Measurements from ENCODE around the gene MCC.

DNA sequence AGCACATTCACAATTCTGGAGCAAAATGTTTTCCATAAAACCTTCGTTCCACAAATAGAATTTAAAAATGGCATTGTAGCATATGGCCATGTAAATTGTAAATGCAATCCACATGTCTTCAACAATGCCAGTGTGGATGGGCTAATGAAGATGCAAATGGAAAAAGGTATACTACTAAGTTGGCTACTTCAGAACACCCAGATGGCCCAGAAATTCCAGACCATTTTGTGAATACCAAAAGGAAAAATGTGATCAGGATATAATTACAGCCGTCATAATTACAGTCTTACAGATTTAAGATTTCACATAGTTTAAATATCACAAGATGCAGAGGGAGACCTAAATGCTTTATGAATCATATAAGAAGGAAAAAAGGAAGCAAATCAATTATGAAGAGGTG is 170.6 kb downstream of the MCC start:
- TF ChIP-seq, protein P1, sequence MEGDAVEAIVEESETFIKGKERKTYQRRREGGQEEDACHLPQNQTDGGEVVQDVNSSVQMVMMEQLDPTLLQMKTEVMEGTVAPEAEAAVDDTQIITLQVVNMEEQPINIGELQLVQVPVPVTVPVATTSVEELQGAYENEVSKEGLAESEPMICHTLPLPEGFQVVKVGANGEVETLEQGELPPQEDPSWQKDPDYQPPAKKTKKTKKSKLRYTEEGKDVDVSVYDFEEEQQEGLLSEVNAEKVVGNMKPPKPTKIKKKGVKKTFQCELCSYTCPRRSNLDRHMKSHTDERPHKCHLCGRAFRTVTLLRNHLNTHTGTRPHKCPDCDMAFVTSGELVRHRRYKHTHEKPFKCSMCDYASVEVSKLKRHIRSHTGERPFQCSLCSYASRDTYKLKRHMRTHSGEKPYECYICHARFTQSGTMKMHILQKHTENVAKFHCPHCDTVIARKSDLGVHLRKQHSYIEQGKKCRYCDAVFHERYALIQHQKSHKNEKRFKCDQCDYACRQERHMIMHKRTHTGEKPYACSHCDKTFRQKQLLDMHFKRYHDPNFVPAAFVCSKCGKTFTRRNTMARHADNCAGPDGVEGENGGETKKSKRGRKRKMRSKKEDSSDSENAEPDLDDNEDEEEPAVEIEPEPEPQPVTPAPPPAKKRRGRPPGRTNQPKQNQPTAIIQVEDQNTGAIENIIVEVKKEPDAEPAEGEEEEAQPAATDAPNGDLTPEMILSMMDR (conservative IDR thresholded peaks at IDR 0.05 in 1 of 2, IDR thresholded peaks at IDR 0.05 in 1 of 2; ENCODE audit: low read depth in 1 of 2, low read length in 2 of 2): no peak
- no peak for TF ChIP-seq EZH2 (IDR thresholded peaks at IDR 0.05; ENCODE audit: low read length, missing control alignments)
